SK-N-DZ (cell line): Measurements from ENCODE around the gene KCNMA1.
"Not testable (repeated sequence)": the region's sequence is repeated elsewhere in the genome, so short reads cannot be mapped to it uniquely, and the experiment has no call there.

ENCODE experiments used
- DNase-seq: peaks from one replicate; pipeline ENCODE4 v3.0.0-alpha.2; 2015; ENCODE audit warnings: low spot score

KCNMA1 gene

GRCh38 chr10:77371848-77372799 lies 265.5 kb downstream of the KCNMA1 start:
- no peak for DNase-seq

DNA sequence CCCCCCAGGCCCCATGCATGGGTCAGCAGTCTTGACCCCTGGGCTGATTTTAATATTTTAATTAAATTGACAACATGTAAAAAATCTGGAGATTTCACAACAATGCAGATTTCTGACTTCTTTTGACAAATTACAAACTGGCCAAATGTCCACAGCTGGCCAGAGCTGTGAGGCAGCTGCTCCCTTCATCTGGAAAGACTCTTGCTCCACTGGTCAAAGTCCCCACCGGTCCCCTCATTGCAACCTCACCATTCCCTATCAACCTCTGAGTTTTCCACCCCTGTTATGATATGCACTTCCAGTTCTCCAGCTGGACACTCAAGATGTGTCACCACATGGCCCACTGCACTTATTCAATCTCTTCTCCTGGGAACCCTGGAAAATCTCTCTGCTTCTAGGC lies 266.2 kb downstream of the KCNMA1 start:
- DNase-seq = no peak

DNA sequence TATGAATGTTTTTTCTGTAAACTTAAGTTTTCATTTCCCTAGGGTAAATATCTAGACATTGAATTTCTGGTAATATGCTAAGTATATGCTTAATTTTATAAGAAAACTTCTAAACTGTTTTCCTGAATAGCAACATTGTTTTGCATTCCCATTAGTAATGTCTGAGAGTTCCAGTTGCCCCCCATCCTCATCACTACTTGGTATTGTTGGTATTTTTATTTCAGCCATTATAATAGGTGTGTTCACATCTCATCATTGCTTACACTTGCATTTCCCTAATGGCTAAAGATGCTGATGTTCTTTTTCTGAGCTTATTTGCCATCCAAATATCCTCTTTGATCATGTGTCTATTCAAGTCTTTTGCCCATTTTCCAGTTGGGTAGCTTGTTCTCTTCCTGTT lies 269.6 kb downstream of the KCNMA1 start:
- DNase-seq = no peak

GRCh38 chr10:77363210-77363609 lies 274.4 kb downstream of the KCNMA1 start:
- DNase-seq = no peak

DNA sequence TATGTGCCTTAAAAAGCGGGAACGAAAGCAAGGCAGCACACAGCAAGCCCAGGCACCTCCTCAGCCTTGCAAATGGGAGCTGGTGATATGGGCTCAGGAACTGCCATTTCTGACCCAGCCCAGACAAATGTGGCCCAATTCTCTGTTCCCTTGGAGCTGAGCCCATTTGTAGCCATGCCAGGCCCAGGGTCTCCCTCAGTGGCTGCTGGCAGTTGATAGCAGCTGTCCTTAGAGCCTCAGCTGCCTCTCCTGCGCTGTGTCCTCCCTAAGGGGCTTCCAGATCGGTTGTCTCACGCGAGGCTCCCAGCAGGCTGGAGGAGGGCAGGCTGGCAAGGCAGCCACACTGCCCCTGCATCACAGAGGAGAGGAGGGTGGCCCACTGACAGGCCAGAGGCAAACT lies 275.8 kb downstream of the KCNMA1 start:
- DNase-seq = no peak

- no peak for DNase-seq
These were observed 276.2 kb downstream of the KCNMA1 start for GRCh38 chr10:77361426-77361825.

- no peak for DNase-seq
These were observed 276.8 kb downstream of the KCNMA1 start for GRCh38 chr10:77360835-77361234.

DNA sequence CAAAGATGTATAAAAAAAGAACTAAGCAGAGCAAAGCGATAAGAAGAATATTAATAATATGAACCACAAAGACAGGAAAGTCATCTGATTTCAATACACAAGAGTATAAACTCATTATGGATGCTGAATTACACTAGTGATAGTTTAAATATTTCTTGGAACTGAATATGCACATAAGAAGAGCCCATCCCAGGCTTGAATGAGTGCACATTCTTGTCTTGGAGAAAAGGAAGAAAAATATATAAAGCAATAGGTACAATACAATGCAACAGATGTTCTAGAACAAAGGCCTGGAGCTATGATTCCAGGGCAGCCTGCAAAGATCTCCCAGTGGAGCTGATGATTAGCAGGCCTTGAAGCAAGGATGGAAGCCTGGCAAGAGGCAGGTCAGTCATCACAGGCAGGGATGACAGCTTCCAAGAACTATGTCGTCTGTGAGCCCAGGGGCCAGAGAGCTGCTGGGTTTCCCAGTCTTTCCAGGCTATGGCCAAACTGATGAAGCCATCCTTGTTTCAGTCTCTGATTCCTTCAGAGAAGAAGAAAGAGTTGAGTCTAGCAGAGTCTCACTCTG lies 277.6 kb downstream of the KCNMA1 start:
- no peak for DNase-seq

DNA sequence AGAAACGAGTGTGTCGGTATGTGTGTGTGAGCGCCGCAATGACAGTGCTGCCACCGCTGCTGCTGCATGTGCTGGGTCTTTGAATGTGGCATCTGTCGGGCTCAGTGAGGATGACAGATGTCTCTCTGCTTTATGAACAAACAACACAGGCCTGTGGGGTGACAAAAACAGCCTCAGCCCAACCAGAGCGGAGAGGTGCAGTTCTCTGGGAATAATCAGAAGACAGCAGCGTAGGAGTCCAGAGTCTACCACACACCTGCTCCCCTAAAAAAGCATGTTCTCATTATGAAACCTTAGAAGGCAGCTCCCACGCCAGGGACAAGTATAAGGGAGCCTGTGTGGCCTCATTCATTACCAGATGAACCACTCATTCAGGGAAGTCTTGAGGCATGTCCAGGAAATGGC lies 278.3 kb downstream of the KCNMA1 start:
- DNase-seq = no peak

GRCh38 chr10:77358656-77359055 lies 279.0 kb downstream of the KCNMA1 start:
- no peak for DNase-seq

DNA sequence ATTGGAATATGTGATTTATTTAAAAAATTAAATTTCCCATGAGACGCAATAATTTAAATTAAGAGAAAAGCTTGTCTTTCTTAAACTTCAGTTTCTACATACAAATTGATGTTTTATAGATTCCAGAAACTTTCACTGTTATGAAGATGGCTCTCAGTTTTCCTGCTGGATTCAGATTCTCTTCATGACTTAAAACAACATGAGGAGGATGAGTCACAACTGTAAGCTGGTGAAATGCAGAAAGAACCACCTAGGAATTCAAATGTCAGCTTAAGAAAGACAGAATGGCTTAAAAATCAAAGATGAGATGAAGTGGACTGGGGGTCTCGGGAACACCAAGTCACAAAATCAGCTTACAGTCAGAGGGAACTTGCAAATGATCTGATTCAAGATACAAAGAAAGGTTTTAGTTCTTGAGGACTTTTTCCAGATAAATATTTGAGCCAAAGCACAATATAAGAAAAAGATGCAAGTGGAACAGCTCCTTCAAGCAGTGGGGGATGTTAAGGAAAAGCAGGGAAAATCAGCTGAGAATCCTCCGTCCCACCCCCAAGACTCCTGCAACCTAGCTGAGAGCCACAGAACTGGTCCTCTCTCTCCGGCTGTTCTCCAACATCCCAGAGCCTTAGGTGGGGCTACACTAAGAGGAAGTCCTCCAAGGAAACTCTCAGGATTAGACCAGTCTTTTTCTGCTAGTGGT lies 279.8 kb downstream of the KCNMA1 start:
- no peak for DNase-seq

- DNase-seq = no peak
These were observed 280.4 kb downstream of the KCNMA1 start for GRCh38 chr10:77357185-77357584.

DNA sequence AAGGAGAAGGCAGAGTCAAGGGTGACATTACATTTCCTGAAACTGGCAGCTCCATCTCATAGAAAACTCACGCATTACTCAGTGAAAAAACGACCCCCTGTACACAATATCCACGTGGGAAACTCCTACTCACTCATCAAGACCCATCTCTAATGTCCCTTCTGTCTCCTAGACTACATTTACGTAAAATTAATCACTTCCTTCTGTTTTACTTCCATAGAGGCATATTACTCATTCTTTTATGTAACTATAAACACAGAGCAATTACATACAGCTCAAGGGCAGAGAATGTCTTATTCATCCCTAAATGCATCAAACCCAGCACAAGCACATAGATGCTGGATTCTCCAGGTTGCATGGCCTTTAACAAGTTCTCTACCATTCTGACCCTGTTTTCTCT lies 281.8 kb downstream of the KCNMA1 start:
- no peak for DNase-seq

- no peak for DNase-seq
These were observed 286.2 kb downstream of the KCNMA1 start for GRCh38 chr10:77351386-77351785.

GRCh38 chr10:77350711-77351119 lies 286.9 kb downstream of the KCNMA1 start:
- DNase-seq = no peak

- no peak for DNase-seq
These were observed 287.5 kb downstream of the KCNMA1 start for GRCh38 chr10:77350134-77350533.

DNA sequence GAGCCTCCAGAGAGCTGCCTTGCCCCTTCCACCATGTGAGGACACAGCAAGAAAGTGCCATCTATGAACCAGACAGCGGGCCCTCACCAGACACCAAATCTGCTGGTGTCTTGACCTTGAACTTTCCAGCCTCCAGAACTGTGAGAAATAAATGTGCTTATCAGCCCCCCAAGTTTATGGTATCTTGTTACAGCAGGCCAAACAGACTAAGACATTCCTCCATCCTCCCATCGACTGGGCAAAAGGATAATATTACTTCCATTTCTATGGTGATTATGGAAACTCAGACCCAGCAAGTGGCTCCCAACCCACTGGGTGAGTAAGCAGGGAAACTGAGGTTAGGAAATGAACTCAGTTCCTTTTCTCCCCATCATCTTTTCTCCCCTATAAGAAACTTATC lies 288.4 kb downstream of the KCNMA1 start:
- no peak for DNase-seq

GRCh38 chr10:77348751-77349150 lies 288.9 kb downstream of the KCNMA1 start:
- no peak for DNase-seq

DNA sequence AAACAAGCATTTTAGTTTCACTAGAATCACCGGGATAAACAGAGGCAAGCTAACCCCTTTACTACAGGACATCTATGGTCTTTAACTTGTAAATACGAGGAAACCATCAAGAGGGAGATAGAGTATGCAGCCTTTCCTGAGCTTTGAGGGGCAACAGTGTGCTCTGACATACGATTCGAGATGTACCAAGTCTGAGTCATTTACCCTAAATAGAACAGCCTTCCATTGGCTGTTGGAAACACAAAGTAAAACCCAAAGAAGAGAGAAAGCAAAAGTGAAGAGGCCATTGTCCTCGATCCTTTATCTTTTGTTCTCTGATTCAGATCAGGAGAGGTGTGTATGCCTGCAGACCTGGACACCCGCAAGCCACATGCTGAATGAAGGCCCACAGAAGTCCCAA lies 289.5 kb downstream of the KCNMA1 start:
- DNase-seq = no peak

GRCh38 chr10:77347052-77347451 lies 290.6 kb downstream of the KCNMA1 start:
- DNase-seq = no peak

DNA sequence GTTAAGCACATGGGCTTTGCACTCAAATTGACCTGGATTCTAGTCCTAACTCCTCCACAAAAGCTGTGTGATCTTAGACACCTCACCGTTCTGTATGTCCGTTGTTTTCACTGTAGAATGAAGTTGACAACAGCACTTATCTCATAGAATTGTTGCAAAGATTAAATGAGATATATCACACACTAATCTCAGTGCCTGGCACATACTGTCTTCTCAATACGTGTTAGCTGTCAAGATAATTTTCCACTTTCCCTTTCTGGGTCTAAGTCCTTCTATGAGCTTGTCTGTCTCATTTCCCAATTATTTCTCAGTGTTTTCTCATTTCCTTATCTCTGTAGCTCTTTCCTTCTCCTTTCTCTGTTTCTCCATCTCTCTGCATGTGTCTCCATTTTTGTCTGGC lies 296.6 kb downstream of the KCNMA1 start:
- DNase-seq = no peak

DNA sequence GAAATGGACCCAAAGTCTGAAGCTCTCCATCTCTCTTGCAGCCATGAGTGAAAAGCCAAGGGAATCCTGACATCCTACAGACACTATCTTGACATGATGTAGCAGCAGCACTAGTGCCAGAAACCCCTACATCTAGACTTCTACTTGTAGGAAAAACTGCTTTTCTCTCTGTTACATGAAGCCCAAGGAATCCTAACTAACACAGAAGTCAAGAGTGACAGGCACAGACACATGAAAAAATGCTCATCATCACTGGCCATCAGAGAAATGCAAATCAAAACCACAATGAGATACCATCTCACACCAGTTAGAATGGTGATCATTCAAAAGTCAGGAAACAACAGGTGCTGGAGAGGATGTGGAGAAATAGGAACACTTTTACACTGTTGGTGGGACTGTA lies 297.7 kb downstream of the KCNMA1 start:
- DNase-seq = not testable (repeated sequence)

- DNase-seq = no peak
These were observed 298.4 kb downstream of the KCNMA1 start for GRCh38 chr10:77339166-77339565.
